HepG2 (cell line): ENCODE measurements around the gene CDK5RAP1. TPM values are rescaled to one million over a fixed set of nuclear protein-coding genes. Genes with fewer than 3 reads are reported as not detected.

Experiments
- MEIS2 ChIP-seq: sonication (generic); formaldehyde crosslinking; IDR thresholded peaks from 2 replicates; pipeline ENCODE4 v1.9.0; 2021; ENCODE audit warnings: mild to moderate bottlenecking, missing genetic modification reagents
- PHF5A ChIP-seq: IDR thresholded peaks from one replicate; pipeline ENCODE4 v1.6.1; 2018; ENCODE audit warnings: low read depth, missing genetic modification reagents; ENCODE audit not compliant: unreplicated experiment
- REXO4 ChIP-seq: sonication (generic); formaldehyde crosslinking; IDR thresholded peaks from 2 replicates; pipeline ENCODE4 v1.8.0; 2022; ENCODE audit warnings: missing genetic modification reagents, mild to moderate bottlenecking, borderline replicate concordance
- ZNF235 ChIP-seq: sonication (generic); formaldehyde crosslinking; IDR thresholded peaks from 2 replicates; pipeline ENCODE4 v1.8.1; 2023; ENCODE audit warnings: mild to moderate bottlenecking, missing genetic modification reagents, borderline replicate concordance
- ZNF333 ChIP-seq: sonication (generic); formaldehyde crosslinking; IDR thresholded peaks from 2 replicates; pipeline ENCODE4 v1.4.0; 2020; ENCODE audit warnings: mild to moderate bottlenecking, missing genetic modification reagents, borderline replicate concordance
- ZNF570 ChIP-seq: sonication (generic); formaldehyde crosslinking; IDR thresholded peaks from 2 replicates; pipeline ENCODE4 v1.4.0; 2020; ENCODE audit warnings: mild to moderate bottlenecking, missing genetic modification reagents, borderline replicate concordance
- ZNF615 ChIP-seq: sonication (generic); formaldehyde crosslinking; IDR thresholded peaks from 2 replicates; pipeline ENCODE4 v1.5.0; 2020; ENCODE audit warnings: mild to moderate bottlenecking, missing genetic modification reagents, borderline replicate concordance
- ZNF629 ChIP-seq: sonication (generic); formaldehyde crosslinking; conservative IDR thresholded peaks from 2 replicates; pipeline ENCODE4 v1.5.0; 2020; ENCODE audit warnings: missing genetic modification reagents
- polyA plus RNA-seq, 8 experiments: library from polyadenylated mRNA; depleted of rRNA in 3 of 8; stranded (reverse) in 7 of 8; unstranded in 1 of 8; fragments of >200 nt; fragmentation: Illumina TruSeq in 4 of 8; extraction: Trizol in 4 of 8; gene quantifications; 2 replicates each; pipeline versions ENCODE4 v1.2.1 to v1.2.3, GENCODE V29; 2011 to 2016; ENCODE audit warnings: low read depth in 4 of 8, missing spikeins in 1 of 8, mixed read lengths in 1 of 8; ENCODE audit not compliant: insufficient read depth in 1 of 8
- total RNA-seq, 5 experiments: library from RNA; depleted of rRNA; stranded (reverse); fragments of >200 nt; fragmentation: Illumina TruSeq; extraction: Trizol; gene quantifications; 2 replicates each; pipeline ENCODE4 v1.2.3, GENCODE V29; 2016; ENCODE audit warnings: low read depth in 1 of 5
- TF ChIP-seq, protein P1 (sequence below): sonication (generic); formaldehyde crosslinking; conservative IDR thresholded peaks from 2 replicates; pipeline ENCODE4 v1.4.0; 2020; ENCODE audit warnings: missing genetic modification reagents
- TF ChIP-seq, protein P2 (sequence below), 2 experiments: sonication (generic) in 1 of 2; formaldehyde crosslinking in 1 of 2; IDR thresholded peaks; 2 replicates each; pipeline versions ENCODE4 v1.4.0 to v1.6.1; 2016 to 2020; ENCODE audit warnings: borderline replicate concordance in 1 of 2, low read depth in 1 of 2, mild to moderate bottlenecking in 1 of 2, missing genetic modification reagents in 1 of 2
- TF ChIP-seq, protein P3 (sequence below): sonication (generic); formaldehyde crosslinking; IDR thresholded peaks from 2 replicates; pipeline ENCODE4 v1.4.0; 2020; ENCODE audit warnings: missing genetic modification reagents, borderline replicate concordance

The CDK5RAP1 gene
- total and polyA plus RNA-seq, 2 of the 13 experiments (the other 11 are each of a cell fraction or from before 2014, with no cell fraction given), result 53.6 to 98.2 TPM

DNA sequence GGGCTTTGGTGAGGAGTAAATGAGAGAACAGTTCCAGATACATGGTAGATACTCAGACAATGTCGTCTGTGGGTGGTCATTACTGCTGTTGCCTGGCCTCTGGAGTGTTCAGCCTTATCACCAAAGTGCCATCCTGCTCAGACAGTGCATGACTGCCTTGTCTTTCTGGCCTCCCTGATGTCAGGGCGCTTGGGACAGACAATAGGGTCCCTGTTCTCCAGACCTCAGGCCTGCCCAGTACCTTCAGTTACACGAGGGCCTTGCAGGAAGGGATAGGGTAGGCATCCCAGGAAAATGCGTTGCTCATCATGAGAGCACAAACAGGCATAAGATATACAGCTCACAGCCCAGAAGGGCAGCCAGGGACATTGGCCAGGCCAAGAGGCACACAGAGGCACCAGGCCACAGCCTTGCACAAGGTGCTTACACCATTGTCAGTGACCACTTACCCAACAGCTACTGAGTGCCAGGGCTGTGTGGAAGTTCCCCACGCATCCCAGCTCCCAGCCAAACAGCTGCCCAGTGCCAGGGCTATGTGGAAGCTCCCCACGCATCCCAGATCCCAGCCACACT, 90.9 kb downstream of the CDK5RAP1 start (continued):
- TF ChIP-seq ZNF333 (CRISPR knock-in tag) (no peak), ZNF235 (CRISPR knock-in tag) (no peak), MEIS2 (CRISPR knock-in tag) (no peak), ZNF629 (0 out of 2 replicates have a peak, but pooled peaks have one; percentile 1), PHF5A (no peak), ZNF570 (CRISPR knock-in tag) (no peak), ZNF615 (CRISPR knock-in tag) (no peak), REXO4 (CRISPR knock-in tag) (no peak)
- TF ChIP-seq, protein P1, sequence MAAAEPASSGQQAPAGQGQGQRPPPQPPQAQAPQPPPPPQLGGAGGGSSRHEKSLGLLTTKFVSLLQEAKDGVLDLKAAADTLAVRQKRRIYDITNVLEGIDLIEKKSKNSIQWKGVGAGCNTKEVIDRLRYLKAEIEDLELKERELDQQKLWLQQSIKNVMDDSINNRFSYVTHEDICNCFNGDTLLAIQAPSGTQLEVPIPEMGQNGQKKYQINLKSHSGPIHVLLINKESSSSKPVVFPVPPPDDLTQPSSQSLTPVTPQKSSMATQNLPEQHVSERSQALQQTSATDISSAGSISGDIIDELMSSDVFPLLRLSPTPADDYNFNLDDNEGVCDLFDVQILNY (CRISPR knock-in tag), result no peak
- TF ChIP-seq, protein P2, sequence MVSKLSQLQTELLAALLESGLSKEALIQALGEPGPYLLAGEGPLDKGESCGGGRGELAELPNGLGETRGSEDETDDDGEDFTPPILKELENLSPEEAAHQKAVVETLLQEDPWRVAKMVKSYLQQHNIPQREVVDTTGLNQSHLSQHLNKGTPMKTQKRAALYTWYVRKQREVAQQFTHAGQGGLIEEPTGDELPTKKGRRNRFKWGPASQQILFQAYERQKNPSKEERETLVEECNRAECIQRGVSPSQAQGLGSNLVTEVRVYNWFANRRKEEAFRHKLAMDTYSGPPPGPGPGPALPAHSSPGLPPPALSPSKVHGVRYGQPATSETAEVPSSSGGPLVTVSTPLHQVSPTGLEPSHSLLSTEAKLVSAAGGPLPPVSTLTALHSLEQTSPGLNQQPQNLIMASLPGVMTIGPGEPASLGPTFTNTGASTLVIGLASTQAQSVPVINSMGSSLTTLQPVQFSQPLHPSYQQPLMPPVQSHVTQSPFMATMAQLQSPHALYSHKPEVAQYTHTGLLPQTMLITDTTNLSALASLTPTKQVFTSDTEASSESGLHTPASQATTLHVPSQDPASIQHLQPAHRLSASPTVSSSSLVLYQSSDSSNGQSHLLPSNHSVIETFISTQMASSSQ (IDR thresholded peaks at IDR 0.05; ENCODE audit: low read depth), result no peak
- TF ChIP-seq, protein P2 (CRISPR knock-in tag; IDR thresholded peaks at IDR 0.05; ENCODE audit: borderline replicate concordance), result no peak
- TF ChIP-seq, protein P3, sequence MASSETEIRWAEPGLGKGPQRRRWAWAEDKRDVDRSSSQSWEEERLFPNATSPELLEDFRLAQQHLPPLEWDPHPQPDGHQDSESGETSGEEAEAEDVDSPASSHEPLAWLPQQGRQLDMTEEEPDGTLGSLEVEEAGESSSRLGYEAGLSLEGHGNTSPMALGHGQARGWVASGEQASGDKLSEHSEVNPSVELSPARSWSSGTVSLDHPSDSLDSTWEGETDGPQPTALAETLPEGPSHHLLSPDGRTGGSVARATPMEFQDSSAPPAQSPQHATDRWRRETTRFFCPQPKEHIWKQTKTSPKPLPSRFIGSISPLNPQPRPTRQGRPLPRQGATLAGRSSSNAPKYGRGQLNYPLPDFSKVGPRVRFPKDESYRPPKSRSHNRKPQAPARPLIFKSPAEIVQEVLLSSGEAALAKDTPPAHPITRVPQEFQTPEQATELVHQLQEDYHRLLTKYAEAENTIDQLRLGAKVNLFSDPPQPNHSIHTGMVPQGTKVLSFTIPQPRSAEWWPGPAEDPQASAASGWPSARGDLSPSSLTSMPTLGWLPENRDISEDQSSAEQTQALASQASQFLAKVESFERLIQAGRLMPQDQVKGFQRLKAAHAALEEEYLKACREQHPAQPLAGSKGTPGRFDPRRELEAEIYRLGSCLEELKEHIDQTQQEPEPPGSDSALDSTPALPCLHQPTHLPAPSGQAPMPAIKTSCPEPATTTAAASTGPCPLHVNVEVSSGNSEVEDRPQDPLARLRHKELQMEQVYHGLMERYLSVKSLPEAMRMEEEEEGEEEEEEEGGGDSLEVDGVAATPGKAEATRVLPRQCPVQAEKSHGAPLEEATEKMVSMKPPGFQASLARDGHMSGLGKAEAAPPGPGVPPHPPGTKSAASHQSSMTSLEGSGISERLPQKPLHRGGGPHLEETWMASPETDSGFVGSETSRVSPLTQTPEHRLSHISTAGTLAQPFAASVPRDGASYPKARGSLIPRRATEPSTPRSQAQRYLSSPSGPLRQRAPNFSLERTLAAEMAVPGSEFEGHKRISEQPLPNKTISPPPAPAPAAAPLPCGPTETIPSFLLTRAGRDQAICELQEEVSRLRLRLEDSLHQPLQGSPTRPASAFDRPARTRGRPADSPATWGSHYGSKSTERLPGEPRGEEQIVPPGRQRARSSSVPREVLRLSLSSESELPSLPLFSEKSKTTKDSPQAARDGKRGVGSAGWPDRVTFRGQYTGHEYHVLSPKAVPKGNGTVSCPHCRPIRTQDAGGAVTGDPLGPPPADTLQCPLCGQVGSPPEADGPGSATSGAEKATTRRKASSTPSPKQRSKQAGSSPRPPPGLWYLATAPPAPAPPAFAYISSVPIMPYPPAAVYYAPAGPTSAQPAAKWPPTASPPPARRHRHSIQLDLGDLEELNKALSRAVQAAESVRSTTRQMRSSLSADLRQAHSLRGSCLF (CRISPR knock-in tag), result no peak
